Measurements from ENCODE around the gene RSRC1. TPM values are rescaled to one million over a fixed set of nuclear protein-coding genes. Genes with fewer than 3 reads are reported as not detected.

RSRC1 gene
- total RNA-seq, 1 experiment from 2014 or later, result 49.4 TPM

DNA sequence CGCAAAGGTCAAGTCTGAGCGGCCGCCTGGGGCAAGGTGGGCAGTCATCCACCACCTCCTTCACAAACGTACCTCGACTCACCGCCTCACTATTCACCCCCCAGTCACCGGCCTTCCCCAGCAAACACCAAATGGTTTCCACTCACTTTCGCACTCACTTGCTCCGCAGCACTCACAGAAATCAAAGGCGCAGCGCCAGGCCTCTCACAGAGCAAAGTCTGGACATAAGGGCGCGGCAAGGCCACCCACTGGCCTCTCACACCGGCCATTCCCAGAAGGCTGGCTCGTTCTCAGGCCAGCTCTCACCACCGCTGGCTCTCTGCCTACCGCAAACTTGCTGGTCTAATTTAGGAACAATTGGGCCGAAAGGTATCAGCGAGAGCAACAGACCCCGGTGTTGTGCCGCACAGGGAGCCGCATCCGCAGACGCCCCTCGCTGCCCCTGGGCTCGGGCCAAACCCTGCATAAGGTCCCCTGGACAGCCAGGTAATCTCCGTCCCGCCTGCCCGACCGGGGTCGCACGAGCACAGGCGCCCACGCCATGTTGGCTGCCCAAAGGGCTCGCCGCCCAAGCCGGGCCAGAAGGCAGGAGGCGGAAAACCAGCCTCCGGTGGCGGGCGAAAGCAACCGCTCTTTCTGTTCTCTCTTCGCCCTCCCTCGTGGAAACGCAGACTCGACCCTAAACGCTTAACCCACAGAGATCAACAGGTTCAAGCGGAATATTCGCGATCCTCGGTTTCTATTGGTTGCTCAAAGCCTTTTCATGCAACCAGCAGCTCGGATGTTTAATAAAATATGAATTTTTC lies 6.6 kb upstream of the RSRC1 start:
- H3K27ac ChIP-seq (ENCODE audit: low read length), result no peak overlapping the region
- in situ Hi-C loops (cut with HindIII; ENCODE audit: low pct_unique_long_range_greater_than_20kb, low sequenced_read_pairs), result no loop called here
- H3K36me3 ChIP-seq (ENCODE audit: control insufficient read depth, insufficient read depth, low read length), result peaks cover 2% of the 10 kb centered on the region; the same call in 1 of the 2 replicates
- ATAC-seq (no peak), DNase-seq (ENCODE audit: low read depth, low spot score) (no peak)
- H3K4me1 ChIP-seq (ENCODE audit: control insufficient read depth, insufficient read depth, low read length), result peaks cover 4% of the 10 kb centered on the region
- H3K27me3 ChIP-seq (ENCODE audit: control insufficient read depth, insufficient read depth, low read length), result no peaks in the 10 kb centered on the region
- TF ChIP-seq SIN3A (IDR thresholded peaks at IDR 0.05; ENCODE audit: borderline replicate concordance, insufficient read depth, low read depth, low read length) (no peak), TCF7L2 (IDR thresholded peaks at IDR 0.05; ENCODE audit: low read depth, low read length) (no peak), POLR2AphosphoS5 (IDR thresholded peaks at IDR 0.05; ENCODE audit: low read depth, low read length) (no peak)
- TF ChIP-seq, protein P1, sequence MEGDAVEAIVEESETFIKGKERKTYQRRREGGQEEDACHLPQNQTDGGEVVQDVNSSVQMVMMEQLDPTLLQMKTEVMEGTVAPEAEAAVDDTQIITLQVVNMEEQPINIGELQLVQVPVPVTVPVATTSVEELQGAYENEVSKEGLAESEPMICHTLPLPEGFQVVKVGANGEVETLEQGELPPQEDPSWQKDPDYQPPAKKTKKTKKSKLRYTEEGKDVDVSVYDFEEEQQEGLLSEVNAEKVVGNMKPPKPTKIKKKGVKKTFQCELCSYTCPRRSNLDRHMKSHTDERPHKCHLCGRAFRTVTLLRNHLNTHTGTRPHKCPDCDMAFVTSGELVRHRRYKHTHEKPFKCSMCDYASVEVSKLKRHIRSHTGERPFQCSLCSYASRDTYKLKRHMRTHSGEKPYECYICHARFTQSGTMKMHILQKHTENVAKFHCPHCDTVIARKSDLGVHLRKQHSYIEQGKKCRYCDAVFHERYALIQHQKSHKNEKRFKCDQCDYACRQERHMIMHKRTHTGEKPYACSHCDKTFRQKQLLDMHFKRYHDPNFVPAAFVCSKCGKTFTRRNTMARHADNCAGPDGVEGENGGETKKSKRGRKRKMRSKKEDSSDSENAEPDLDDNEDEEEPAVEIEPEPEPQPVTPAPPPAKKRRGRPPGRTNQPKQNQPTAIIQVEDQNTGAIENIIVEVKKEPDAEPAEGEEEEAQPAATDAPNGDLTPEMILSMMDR (IDR thresholded peaks at IDR 0.05), result no peak
- TF ChIP-seq, protein P2, sequence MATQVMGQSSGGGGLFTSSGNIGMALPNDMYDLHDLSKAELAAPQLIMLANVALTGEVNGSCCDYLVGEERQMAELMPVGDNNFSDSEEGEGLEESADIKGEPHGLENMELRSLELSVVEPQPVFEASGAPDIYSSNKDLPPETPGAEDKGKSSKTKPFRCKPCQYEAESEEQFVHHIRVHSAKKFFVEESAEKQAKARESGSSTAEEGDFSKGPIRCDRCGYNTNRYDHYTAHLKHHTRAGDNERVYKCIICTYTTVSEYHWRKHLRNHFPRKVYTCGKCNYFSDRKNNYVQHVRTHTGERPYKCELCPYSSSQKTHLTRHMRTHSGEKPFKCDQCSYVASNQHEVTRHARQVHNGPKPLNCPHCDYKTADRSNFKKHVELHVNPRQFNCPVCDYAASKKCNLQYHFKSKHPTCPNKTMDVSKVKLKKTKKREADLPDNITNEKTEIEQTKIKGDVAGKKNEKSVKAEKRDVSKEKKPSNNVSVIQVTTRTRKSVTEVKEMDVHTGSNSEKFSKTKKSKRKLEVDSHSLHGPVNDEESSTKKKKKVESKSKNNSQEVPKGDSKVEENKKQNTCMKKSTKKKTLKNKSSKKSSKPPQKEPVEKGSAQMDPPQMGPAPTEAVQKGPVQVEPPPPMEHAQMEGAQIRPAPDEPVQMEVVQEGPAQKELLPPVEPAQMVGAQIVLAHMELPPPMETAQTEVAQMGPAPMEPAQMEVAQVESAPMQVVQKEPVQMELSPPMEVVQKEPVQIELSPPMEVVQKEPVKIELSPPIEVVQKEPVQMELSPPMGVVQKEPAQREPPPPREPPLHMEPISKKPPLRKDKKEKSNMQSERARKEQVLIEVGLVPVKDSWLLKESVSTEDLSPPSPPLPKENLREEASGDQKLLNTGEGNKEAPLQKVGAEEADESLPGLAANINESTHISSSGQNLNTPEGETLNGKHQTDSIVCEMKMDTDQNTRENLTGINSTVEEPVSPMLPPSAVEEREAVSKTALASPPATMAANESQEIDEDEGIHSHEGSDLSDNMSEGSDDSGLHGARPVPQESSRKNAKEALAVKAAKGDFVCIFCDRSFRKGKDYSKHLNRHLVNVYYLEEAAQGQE (IDR thresholded peaks at IDR 0.05; ENCODE audit: insufficient read depth in 1 of 2, low read depth in 2 of 2, low read length in 1 of 2), result no peak
- no peaks in the 10 kb centered on the region for H3K9me3 ChIP-seq (ENCODE audit: control insufficient read depth, insufficient read depth, low read depth, low read length)
- no peak overlapping the region for H3K4me3 ChIP-seq (ENCODE audit: low read depth in 2 of 2, low read length in 2 of 2)
- intact Hi-C loops (cut with micrococcal nuclease; ENCODE audit: unreplicated experiment), result loop anchor here (10.0 kb wide), 1 partner anchor 212 kb away; no protein-coding TSS in a partner anchor
- CTCF ChIA-PET, result no interaction called here
- POLR2A ChIA-PET, result interaction anchor here (0.5 kb wide), 1 partner anchor 195 kb away, joined by 3 read pairs; no protein-coding TSS in a partner anchor
- no TSS peak for BruUV-seq (replicated peaks)

DNA sequence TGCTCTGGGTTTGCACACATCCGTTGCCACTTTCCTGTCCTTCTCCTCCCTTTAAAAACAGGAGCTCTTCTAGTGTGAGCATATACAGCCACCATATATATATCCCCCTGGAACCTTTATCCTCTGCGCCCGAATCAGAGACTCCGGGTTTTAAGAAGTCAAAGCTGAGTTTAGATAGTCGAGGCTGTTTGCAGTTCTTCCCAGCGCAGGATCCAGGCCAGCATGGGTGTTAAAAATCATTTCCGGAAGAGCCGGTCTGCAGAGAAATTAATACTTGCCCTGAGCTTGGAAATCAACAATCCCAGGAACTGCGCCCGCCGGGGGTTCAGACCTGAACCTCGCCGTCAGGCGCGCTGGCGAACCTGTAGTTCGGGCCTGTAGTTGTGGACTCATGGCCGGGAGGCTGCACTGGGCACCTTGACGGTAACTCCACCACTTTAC lies 6.0 kb upstream of the RSRC1 start:
- ChIA-PET CTCF (no interaction called here), POLR2A (no interaction called here)
- BruUV-seq (replicated peaks), result no TSS peak
- TF ChIP-seq SIN3A (IDR thresholded peaks at IDR 0.05; ENCODE audit: borderline replicate concordance, insufficient read depth, low read depth, low read length) (no peak), TCF7L2 (IDR thresholded peaks at IDR 0.05; ENCODE audit: low read depth, low read length) (no peak), POLR2AphosphoS5 (IDR thresholded peaks at IDR 0.05; ENCODE audit: low read depth, low read length) (no peak)
- TF ChIP-seq, protein P2 (IDR thresholded peaks at IDR 0.05; ENCODE audit: insufficient read depth in 1 of 2, low read depth in 2 of 2, low read length in 1 of 2), result no peak
- TF ChIP-seq, protein P1 (IDR thresholded peaks at IDR 0.05), result no peak
- Histone ChIP-seq H3K4me3 (ENCODE audit: low read depth in 2 of 2, low read length in 2 of 2) (no peak overlapping the region), H3K36me3 (ENCODE audit: control insufficient read depth, insufficient read depth, low read length) (peaks cover 2% of the 10 kb centered on the region; the same call in 1 of the 2 replicates), H3K27ac (ENCODE audit: low read length) (no peak overlapping the region), H3K4me1 (ENCODE audit: control insufficient read depth, insufficient read depth, low read length) (peaks cover 6% of the 10 kb centered on the region), H3K27me3 (ENCODE audit: control insufficient read depth, insufficient read depth, low read length) (no peaks in the 10 kb centered on the region), H3K9me3 (ENCODE audit: control insufficient read depth, insufficient read depth, low read depth, low read length) (no peaks in the 10 kb centered on the region)
- in situ Hi-C loops (cut with HindIII; ENCODE audit: low pct_unique_long_range_greater_than_20kb, low sequenced_read_pairs) (no loop called here), intact Hi-C loops (cut with micrococcal nuclease; ENCODE audit: unreplicated experiment) (loop anchor here (10.0 kb wide), 1 partner anchor 211 kb away; no protein-coding TSS in a partner anchor)
- DNase-seq (ENCODE audit: low read depth, low spot score), result no peak
- no peak for ATAC-seq
